ENCODE measurements around the gene SLK.

SLK gene

DNA sequence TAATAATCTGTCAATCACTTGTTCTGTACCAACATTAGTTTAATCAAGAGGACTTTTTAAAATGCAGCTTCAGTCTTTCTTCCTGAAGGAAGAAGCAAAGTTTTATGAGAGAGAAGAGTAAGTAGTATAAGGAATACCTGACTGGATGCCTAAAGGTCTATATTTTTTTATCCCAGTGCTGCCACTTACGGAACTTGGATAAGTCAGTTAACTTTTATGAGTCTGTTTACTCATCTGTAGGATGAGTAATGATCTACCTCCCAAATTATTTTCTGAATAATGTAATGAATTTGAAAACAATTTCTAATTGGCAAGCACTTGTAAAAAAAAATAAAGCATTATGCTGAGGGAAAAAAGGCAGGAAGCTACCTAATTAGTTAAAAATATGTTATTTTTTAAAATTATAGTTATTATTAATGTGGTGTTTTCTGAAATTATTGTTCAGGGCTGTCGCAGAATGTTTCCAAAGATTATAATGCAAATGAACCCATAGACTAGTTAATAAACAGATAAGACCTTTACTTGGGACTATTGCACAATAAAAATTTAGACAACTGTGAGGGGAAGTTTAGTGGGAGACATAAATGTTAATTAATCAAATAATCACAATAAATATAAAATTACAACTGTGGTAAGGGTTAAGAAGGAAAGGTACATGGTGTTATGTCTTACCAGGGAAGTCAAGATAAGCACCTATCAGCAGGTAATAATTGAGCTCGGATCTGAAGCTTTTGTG, 24.6 kb downstream of the SLK start:
- DNase-seq, result no peak

DNA sequence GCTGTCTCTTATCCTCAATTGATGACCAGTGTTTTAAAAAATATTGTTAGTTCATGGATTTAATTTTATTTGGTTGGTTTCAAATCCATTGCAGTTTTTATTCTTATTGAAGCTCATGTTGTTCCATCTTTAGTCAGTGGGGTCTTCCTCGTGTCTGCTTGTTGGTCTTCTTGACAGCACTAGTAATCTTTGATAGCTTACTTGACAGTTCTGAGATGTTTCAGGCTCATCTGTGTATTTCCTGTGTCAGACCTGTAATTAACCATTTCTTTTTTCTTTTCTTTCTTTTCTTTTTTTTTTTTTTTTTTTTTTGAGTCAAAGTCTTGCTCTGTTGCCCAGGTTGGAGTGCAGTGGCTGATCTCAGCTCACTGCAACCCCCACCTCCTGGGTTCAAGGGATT, 28.2 kb downstream of the SLK start:
- no peak for DNase-seq

DNA sequence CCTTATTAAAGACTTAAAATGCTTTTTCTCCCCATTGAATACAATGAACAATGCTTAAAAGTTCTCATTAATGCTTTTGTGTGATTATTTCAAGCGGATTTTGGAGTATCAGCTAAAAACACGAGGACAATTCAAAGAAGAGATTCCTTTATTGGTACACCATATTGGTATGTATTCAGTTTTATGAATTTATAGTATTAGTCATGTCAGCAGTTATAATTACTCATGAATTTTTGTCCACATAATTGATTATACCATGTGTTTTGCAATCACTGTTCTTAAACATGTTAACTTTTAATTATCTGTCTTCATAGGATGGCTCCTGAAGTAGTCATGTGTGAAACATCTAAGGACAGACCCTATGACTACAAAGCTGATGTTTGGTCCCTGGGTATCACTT, 31.9 kb downstream of the SLK start:
- no peak for DNase-seq

DNA sequence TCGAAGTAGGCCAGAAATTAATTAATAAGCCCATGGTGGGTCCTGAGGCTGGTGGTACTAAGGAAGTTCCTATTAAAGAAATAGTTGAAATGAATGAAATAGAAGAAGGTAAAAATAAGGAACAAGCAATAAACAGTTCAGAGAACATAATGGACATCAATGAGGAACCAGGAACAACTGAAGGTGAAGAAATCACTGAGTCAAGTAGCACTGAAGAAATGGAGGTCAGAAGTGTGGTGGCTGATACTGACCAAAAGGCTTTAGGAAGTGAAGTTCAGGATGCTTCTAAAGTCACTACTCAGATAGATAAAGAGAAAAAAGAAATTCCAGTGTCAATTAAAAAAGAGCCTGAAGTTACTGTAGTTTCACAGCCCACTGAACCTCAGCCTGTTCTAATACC, 36.0 kb downstream of the SLK start:
- DNase-seq, result no peak

DNA sequence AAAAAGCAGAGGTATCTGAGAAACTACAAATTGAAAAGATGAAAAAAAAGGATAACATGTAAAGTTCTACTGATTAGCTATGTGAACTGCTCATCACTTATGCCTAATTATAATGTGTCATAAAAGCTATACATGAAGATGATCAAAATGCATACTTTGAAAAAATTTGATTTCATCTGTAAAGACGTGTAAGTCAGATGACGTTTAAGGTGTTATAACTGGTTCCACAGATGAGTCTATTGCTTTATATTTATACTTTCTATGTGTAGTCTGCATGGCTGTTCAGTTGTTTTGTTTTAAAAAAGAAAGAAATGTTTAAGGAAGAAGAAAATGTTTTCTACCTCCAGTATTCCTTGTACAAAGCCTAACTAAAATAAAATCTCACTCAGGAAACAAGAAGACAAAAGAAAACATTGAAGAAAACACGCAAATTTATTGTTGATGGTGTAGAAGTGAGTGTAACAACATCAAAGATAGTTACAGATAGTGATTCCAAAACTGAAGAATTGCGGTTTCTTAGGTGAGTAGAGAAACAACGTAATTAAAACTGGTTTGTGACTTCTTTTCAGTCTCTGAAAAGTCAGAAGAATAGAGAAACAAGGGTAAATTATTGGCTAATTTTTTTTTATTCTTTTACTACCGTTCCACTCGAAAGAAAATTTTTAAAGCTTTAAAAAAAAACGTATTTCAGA, 38.4 kb downstream of the SLK start:
- no peak for DNase-seq

DNA sequence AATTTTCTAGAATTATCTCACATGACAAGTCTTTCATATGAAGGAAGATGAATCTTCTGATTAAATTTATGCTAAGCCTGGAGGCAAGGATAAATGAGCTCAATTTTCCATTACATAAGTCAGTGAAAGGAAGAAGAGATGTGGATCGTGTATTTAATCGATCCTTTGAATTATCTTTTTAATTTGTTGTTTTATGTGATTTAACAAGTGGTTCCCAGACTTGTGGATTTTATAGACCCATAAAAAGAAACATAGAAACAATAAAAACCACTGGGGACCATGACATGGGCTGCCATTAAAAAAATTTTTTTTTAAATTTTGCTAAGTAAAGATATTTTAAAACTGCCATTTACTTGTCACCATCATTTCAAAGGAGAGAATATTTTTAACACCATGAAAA, 45.0 kb downstream of the SLK start:
- DNase-seq, result no peak

DNA sequence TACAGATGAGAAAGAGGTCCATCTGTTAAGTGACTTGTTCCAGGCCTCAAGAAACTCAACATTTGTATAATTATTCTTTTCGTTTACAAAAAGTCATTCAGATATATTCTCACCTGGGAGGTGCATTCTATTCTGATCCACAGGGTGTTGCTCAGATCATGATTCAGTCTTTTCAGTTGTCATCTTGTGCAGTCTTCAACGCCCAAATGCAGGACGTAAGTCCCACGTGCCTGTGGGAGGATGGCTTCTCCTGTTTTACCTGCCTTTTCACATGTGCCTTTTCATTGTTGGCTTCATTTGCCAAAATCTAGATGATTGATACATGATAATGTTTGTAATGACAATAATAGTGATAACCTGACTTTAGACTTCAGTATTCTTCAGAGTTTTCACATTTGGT, 46.5 kb downstream of the SLK start:
- no peak for DNase-seq

DNA sequence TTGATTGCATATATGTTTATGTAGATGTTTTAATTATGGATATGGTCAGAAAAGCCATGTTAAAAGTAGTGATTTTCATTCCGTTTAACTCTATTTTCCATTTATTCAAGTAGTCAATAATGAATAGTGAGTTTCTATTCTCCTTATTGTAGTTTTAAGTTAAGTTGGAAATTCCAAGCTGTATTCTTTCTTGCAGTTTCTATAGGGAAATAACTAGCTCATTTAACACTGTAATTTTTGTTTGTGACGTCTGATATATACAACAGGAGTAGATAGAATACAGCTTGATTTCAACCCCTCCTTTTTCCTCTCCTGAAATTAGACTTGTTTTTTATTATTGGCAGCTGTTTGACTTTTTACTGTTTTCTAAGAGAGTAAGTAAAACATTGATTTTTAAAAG, 47.2 kb downstream of the SLK start:
- no peak for DNase-seq

DNA sequence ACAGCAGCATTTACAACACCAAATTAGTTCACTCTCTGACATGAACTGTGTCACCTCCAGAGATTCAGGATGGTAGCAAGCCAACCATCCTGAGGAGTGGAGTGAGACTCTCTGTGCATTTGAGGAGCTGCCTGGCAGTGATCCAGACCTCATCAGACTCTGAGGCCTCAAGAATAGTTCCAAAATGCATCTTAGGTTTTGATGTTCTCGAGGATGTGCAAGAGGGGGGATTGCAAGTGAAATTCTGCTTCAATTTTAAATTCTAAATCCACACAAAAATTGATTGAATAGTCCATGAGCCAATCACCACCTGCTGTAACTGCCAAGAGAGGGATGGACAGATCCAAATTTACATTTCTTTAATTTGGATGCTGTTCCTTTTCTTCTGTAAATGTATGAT, 49.7 kb downstream of the SLK start:
- no peak for DNase-seq

DNA sequence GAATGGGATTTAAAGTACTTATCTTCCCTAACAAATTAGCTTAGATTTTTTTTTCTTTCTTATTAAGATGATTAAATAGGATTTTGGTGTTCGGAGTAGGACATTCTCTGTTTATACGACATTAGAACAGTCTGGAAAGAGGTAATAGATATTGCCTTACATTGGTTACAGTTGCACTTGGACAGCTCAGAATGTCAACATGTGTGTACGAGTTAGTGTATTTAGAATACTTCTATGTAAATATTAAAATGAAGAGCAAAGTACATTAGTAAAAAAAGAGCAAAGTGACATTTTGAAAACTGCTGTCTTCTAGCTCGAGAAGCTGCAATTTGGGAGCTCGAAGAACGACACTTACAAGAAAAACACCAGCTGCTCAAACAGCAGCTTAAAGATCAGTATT, 51.5 kb downstream of the SLK start:
- no peak for DNase-seq

DNA sequence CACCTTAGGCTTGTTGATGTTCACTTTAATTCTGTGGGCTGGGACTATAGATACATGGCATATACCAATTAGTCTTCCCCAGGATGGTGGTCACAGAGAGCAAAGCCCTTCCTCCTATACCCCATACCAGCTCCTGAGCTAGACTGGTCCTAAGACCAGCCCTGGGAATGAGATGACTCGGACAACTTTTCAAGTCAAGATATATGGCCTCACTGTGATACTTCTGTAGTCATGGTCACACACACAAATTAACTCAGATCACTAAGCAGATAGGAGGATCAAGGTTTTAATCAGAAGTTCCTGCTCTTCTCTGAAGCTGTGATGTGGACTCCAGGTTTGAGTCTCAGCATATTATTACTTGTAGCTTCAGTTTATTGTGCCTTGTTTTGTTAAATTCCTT, 53.1 kb downstream of the SLK start:
- DNase-seq, result no peak

DNA sequence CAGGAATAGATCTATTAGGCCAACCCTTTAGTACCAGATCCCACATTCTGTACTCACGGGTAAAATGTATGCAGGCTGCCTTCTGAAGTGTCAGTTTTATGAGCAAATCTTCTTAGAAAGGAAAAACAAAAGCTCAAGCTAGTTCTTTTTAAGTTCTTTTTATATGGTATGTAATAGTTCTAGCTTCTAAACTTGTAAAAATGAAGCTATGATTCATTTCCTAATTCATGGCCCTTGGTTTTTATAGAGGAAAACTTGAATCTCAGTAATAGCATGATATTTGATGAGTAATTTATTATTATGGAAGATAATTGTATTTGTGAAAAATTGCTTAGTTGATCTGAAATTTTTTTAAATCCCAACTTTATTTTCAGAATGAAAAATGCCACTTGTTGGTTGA, 54.3 kb downstream of the SLK start:
- DNase-seq, result no peak

DNA sequence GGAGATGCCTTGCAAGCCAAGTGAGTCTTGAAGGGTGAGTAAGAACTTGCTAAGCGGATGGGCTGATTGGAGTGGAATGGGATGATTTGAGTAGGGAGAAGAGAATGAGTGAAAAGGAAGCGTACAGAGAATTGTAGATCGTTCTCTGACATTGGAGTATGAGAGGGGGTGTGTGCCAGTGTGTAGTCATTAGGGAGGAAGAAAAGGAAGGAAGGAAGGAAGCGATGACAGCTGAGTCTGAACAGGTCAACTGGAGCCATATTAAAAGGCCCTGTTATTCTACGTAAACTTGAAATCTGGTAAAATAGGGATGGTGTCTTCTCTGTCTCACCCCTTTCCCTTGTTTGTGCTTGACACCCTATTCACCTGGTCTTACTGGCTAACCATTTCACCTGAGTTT, 55.1 kb downstream of the SLK start:
- DNase-seq, result no peak

DNA sequence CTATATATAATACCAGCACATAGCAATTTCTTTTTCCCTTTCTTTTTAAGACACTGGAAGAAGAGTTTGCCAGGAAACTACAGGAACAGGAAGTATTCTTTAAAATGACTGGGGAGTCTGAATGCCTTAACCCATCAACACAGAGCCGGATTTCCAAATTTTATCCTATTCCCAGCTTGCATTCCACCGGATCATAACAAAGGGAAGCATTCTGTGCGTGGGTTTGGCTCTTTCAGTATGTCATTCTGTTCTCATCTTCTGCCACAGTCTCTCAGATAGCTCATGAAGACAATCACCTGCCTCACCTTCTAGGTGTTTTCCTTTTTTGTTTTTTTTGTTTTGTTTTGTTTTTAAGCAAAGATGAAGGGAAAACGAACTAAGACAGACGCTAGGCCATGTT, 58.6 kb downstream of the SLK start:
- no peak for DNase-seq

DNA sequence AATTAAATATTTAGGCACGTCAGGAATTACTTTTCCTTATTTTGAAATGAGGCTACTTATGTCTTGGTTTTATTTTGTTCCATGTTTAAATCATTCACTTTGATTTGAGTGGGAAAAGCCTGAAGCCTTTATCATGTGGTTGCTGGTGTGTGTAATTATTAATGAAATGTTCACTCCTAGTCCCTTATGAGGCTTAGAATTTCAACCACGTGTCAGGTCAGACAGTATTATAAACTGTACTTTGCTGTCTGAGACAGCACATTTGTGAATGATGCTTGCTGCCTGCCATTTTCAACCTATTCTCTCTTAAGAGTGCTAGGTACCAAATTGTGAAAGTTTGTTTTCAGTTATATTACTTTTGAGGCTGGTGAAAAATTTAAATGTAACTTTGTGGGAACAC, 59.8 kb downstream of the SLK start:
- DNase-seq, result no peak

DNA sequence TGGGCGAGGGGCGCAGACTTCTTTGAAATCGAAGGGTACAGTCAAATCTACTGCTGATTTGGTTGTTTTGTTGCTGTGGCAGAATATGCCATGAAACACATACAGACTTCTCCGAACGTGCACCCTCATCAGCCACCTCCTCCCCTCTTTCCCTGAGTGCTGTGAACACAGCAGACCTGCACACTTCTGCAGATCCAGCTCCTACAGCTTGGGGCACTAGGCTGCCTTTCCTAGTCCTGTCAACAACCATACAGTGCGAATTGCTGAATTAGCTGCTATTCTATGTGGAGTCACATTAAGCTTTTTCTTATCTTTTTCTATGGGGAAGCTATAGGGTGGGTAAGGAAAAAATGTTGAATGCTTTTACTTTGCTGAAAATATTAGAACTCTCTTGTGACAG, 61.2 kb downstream of the SLK start:
- no peak for DNase-seq

DNA sequence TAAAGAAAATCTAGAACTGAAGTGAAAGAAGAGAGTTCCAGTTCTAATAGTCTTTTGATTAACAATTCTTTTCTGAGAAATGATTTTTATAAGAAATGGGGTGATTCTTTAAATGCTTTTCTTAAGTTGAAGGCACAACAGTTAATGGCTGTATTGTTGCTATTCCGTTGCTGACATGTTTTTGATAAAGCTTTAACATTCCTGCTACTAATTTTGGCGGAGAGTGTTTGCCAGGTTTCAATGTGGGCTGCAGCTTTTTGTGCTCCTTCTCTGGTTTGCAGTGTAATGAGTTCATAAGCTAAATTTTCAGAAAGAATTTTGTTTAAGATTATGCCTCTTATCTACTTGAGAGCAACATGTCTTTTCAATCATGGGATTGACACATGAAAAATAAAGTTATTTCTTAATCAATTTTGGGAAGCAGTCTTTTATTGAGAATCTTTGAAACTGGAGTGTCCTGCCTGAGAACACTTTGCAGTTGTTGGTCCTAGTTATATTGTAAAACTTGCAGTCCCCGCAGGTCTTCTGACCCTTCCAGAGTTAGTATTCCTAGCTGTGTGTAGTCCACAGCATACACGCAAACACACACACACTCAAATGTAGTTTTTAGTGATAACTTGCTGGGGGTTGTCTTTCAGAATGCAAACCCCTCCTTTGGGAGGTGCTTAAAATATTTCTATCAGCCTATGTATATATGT, 62.0 kb downstream of the SLK start:
- DNase-seq, result no peak

DNA sequence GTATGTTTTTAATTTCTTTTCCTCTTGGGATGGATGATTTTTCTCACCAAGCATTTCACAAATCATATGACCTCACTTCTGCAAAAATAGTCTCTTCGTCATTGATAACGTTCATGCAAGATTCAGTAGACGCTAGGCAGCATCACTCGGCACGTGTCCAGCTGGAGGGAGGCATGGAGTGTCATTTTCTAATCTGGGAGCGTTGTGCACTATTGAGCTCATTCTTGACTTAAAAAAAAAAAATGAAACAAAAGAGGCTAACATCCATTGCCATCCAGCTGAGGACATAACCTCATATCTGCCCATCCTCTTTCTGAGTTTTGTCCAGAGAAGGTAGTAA, 62.6 kb downstream of the SLK start:
- no peak for DNase-seq

DNA sequence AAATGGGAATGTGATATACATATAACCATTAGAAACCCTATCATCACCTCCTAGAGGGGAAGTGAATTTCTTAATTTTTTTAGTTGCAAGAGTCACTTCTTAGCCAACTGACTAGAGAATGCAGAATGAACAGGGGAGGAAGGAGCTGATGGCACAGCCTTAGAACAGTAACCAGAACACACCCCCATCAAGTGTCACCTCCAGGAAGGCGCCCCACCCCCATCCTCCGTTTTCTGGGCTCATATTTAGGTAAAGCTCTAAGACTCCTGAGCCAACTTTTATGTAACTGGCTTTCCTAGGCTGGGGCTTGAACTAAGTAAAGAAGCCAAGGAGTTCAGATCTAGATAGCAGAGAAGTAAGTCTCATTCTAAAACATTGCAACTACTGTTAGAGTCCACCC, 64.7 kb downstream of the SLK start:
- no peak for DNase-seq

DNA sequence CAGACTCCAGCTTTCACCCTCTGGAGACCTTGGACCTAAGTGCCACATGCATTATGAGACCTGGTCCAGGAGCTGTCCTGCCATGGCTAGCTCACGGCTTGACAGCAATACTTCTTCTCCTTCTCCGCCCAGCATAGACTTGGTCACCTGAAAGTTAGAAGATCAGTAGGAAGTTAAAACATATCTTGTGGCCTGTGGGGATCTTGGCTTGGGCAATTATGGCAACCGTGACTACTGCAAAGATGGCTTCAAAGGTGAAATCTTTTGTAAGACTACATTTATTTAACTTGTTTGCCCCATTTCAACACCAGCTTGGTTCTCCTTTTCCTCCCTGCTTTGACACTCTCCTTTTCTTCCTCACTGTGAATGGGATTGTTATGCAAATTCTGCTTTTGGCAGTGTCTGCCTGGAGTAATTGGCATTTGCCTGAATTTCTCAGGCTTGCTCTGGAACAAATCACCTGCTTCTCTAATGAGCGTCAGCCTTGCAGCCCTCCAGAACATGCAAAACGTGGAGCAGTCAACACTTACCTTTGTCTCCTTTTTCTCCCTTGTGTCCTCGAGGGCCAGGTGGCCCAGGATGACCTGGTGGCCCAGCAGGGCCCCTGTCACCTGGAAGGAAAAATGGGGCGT, 65.3 kb downstream of the SLK start:
- DNase-seq, result no peak

DNA sequence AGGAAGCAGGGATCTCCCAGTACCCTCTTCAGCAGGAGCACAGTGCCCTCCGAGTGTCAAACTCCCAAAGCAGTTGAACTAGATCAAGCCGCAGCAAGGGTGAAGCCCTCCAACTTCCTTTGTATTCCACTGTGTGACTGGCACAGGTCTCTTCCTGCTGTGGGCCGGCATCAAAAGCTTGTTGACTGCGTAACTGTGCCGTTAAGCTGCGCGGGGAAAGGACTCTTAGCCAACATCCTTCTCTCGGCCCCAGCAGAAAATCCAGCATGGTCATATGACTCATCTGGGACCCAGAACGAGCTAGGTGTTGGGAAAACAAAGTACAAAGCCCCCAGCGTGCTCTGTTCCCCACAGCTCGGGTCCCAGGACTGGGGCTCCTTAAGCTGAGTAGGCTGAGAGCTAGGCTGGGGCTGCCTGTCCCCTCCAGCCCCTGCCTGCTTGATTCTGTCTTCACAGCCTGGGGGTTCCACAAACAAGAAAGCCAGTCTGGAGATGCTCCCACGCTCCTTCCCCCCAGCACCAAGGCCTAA, 66.5 kb downstream of the SLK start:
- DNase-seq, result no peak

DNA sequence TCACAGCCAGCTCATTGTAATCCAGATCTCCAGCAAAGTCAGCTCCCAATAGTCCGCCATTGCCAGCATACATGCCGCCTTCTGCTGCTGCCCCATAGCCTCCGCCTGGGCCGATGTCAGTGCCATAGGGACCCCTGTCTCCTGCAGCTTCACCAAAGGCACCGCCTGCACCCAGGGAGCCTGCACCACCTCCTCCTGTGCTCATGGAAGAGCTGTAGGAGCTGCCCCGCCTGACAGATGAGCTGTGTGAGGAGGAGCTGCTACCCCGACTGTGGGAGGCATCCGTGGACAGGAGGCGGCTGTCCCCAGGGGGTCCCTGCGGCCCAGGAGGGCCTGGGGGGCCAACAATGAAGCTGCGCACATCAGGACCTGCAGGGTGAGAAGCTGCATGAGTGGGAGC, 67.0 kb downstream of the SLK start:
- no peak for DNase-seq

DNA sequence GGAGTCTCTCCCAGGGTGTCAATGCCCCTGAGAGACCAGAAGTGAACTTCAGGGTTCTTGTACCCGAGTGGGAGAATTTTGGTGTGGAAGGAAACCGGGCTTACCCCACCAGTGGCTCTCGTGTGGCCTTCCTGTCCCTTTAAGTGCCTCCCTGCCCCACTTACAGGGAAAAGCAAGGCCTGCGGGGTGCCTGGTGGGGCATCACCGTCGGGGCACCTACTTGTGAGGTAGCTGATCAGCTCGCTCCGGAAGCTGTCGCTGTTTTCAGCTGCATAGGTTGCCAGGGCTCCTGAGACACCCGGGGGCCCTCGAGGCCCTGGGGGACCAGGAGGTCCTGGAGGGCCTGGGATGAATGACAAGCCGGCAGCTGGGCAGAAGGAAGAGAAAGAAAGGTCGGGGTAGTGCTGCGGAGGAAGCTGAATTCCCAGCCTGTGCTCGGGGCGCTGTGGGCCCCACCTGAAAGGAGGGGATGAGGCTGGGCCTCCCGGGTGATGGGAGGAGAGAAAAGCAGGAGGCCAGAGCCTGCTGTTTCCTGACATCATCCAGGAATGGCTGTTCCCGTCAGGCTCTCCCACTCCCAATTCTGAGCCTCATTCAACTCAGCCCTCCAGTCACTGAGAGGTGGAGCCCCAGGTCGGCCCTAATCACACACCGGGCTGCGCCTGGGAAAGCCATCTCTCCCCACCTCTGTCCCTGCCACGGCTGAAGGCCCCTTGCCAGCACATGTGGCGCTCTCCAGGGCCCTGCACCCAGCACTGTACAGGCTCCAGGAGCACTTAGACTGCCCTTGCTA, 67.7 kb downstream of the SLK start:
- DNase-seq, result no peak

All from GOT3 (cell line).